GM12873 (cell line): ENCODE data around the gene PRR13.

ENCODE experiments used
- CTCF ChIP-seq: IDR thresholded peaks from 2 replicates; pipeline ENCODE4 v1.5.1; 2012; ENCODE audit warnings: low read depth, mild to moderate bottlenecking, moderate library complexity, low read length, control low read depth; ENCODE audit not compliant: insufficient read depth; ENCODE audit errors: missing control alignments

The PRR13 gene

GRCh38 chr12:53441040-53441833, at the start of gene PRR13:
Gene PRR13, plus strand, starts transcription at chr12:53441734. Its CDS starts 981 bp downstream, at chr12:53442715.
- no peak for TF ChIP-seq CTCF

- no peak for TF ChIP-seq CTCF
Observed at GRCh38 chr12:53399896-53400295, 41.6 kb upstream of the PRR13 start.

GRCh38 chr12:53402871-53403270, 38.7 kb upstream of the PRR13 start:
- TF ChIP-seq CTCF: no peak

- TF ChIP-seq CTCF: no peak
Observed at GRCh38 chr12:53410951-53411350, 30.6 kb upstream of the PRR13 start.

GRCh38 chr12:53413485-53414204, 27.9 kb upstream of the PRR13 start:
- no peak for TF ChIP-seq CTCF

GRCh38 chr12:53414756-53415417, 26.6 kb upstream of the PRR13 start:
- no peak for TF ChIP-seq CTCF

GRCh38 chr12:53418221-53418620, 23.3 kb upstream of the PRR13 start:
- TF ChIP-seq CTCF: no peak
